GM18499 (cell line): ENCODE measurements around the gene AADAT.
"Not testable (repeated sequence)": the region's sequence is repeated elsewhere in the genome, so short reads cannot be mapped to it uniquely, and the experiment has no call there.

ENCODE experiments used
- ATAC-seq: cut with Tn5 transposase; IDR thresholded peaks from one replicate; pipeline ENCODE4 v1.9.1; 2021; ENCODE audit warnings: moderate number of reproducible peaks; ENCODE audit not compliant: insufficient read depth, unreplicated experiment

Gene AADAT

GRCh38 chr4:170091069-170091696, 1.4 kb upstream of the AADAT start:
- no peak for ATAC-seq

GRCh38 chr4:170090352-170091052, 746 bp upstream of the AADAT start:
- no peak for ATAC-seq

- ATAC-seq, result no peak
These were observed 485 bp downstream of the AADAT start for GRCh38 chr4:170089274-170089667.

- ATAC-seq, result no peak
These were observed 1.0 kb downstream of the AADAT start for GRCh38 chr4:170088716-170089115.

DNA sequence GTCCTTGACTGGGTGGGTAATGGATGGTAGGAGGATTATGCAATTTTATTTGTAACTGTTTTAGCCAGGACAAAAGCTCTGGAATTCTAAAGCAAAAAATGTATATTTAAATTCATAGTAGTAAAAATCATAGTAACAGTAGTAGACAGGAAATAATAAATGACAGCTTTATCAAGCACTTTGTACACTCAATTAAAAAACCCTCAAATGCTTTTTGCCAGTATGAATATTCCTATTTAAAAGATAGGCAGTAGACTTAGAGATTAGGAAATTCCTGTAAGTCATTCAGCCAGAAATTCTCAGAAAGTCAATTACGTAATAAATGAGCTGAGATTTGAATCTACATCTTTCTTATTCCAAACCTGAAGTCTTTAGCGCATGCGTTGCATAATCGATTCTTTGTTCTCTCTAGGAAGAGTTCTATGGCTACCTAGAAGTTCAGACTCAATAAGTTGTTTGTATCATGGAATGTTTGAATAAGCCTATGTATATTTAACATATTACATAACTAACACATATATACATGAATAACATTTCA, 2.5 kb downstream of the AADAT start:
- no peak for ATAC-seq

DNA sequence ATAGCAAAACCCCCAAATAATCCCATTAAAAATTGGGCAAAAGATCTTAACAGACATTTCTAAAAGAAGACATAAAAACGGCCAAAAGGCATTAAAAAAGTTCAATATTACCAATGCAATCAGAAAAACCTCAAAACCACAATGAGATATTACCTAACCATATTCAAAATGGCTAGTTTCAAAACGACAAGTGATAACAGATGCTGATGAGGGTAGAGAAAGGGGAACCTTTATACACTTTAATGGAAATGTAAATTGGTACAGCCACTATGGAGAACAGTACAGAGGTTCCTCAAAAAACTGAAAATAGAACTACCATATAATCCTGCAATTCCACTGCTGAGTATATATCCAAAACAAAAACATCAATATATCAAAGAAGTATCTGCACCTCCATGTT, 6.2 kb downstream of the AADAT start:
- ATAC-seq, result no peak

DNA sequence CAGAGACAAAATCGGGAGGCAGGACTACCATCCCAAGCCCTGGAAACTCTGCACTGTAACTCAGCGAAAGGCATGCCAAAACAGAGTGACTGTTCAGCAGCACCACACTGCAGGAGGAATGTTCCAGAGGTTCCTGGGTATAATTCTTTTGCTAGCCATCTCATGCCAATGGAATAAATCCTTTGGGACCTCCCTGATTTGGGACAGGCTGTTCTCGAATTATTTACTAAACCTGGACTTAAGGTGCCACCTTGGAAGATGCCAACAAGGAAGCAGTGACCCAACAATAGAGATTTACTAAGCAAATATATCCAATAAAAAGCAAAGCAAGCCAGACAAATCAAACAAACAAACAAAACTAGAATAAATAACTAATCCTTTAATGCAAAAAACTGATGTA, 9.3 kb downstream of the AADAT start:
- ATAC-seq, result no peak

DNA sequence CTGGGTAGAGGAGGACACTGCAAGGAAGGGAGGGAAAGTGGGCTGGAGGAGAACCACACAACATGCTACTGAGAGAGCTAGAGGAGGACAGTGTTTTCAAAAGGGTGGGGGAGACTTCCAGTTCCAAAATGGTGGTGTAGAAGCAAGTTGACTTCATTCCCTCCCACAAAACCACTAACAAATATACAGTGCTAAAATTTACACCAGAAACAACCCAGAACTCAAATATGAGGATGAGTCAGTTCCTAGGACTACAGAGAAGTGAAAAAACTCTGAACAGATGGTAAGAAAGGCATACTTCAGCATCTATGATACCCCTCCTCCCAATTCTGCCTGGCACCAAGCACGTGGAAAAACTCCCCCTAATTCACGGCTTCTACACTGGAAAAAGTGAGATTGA, 9.8 kb downstream of the AADAT start:
- no peak for ATAC-seq

DNA sequence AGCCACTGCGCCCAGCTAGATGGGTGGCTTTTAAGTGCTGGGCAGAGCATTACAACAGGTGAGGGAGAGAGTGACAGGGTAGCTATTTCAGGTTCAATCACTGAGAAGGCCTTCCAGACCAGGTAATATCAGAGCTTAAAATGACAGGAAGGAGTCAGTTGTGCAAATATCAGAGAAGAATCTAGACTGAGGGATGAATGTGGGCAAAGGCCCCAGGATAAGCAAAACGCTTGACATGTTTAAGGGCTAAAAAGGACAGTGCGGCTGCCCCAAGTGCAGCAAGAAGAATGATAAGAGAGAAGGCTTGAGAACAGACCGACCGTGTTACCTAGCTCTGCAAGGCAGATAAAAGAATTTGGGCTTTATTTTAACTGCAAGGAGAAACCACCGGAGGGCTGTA, 18.6 kb downstream of the AADAT start:
- no peak for ATAC-seq

GRCh38 chr4:170068438-170069128, 21.2 kb downstream of the AADAT start:
- no peak for ATAC-seq

DNA sequence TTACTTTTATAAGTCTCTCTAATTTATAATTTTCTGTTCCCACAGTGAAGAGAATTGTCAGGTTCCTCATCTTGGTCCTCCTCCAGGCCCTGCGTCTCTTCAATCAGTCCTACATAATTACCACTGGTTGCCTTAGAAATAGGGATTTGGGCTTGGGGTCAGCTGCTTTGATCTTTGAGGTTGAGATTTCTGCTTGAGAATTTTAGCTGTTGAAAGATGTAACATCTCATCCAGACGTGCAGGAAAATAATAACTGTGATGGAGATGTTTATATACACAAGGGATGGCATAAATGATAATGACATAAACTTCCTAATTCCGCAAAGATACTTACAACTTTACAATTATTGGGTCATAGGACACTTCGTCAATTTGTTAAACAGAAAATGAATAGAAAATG, 30.3 kb downstream of the AADAT start:
- ATAC-seq, result no peak

DNA sequence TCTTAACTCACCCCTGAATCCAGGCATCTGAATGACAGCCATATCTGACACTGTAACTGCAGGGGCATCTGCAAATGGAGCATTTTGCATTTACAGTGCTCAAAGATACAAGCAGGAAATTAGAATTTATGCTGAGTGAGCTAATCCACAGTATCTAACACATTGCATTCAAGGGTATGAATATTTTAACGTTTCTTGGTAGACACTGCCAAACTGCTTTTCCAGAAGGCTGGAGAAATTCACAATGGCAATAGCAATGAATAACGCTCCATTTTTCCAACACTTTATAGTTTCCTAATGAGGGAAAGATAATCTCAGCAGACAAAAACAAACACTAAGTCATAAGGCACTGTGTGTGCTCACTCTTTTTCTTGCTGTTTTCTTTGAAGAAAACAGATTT, 30.9 kb downstream of the AADAT start:
- no peak for ATAC-seq

GRCh38 chr4:170057866-170058265, 31.9 kb downstream of the AADAT start:
- no peak for ATAC-seq

- no peak for ATAC-seq
These were observed 36.8 kb downstream of the AADAT start for GRCh38 chr4:170052919-170053318.

DNA sequence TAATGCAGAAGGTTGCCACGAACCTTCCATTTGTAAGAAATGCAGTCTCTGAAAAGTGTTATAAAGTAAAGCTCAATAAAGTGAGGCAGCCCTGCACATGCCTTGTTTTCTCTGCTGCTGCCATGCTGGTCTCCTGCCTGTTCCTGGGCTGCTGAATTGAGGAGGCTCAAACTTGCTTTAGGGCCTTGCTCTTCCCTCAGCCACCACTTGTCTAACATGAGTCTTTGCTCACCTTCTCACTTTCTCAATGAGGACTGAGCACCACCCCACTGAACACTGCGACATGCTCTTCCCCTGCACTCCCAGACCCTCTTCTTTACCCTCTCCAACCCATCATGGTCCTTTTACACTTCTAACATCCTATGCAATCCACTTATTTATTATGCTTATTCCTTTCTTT, 38.4 kb downstream of the AADAT start:
- no peak for ATAC-seq

- ATAC-seq, result no peak
These were observed 40.0 kb downstream of the AADAT start for GRCh38 chr4:170049766-170050165.

DNA sequence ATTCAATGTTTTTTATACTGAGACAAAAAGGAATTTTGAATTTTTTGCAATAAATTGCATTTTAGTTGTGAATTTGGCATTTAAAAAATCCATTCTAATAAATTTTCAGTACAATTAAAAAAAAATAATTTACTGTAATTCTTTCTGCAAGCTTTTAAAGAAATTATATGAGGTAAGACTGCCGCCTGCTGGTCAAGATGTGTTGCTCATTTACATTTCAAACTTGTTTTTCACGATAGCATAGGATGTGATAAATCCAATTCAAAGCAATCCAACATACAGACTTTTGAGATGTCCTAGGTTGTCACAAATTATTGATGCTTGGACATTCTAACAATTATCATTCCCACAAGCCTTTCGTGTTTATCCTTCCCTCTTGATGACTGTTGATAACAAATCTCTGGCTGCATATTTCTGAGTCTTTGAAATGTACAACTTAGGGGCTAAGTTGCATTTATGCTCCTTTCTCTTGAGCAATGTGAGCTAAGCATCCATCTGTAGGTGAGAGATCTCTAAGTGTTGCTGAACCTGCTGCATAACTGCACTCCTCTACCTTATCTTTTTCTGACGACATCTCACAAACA, 41.9 kb downstream of the AADAT start:
- ATAC-seq, result no peak

DNA sequence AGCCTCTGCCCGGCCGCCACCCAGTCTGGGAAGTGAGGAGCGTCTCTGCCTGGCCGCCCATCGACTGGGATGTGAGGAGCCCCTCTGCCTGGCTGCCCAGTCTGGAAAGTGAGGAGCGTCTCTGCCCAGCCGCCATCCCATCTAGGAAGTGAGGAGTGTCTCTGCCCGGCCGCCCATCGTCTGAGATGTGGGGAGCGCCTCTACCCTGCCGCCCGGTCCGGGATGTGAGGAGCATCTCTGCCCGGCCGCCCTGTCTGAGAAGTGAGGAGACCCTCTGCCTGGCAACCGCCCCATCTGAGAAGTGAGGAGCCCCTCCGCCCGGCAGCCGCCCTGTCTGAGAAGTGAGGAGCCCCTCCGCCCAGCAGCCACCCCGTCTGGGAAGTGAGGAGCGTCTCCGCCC, 43.6 kb downstream of the AADAT start:
- not testable (repeated sequence) for ATAC-seq

- no peak for ATAC-seq
These were observed 49.6 kb downstream of the AADAT start for GRCh38 chr4:170040031-170040680.

DNA sequence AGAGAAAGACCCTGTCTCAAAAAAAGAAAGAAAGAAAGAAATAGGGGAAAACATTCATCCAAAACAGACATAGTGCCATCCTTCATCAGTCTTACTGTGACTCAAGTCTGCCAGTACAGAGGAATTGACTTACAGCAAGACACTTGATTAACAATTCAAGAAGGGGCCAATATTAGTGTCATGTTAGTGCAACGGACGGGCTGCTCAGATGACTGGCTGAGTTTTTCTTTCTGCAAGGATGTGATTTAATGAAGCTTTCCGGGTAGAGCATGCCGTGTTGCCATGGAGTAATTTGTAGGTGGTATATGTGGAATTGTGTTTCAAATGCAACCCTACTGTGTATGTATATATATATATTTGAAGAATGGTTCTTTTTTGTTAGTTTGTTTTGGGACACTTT, 51.0 kb downstream of the AADAT start:
- ATAC-seq, result no peak

- ATAC-seq, result no peak
These were observed 51.5 kb downstream of the AADAT start for GRCh38 chr4:170038232-170038631.
